HTR-8/SVneo (cell line): ENCODE data around the gene TNS3.

Experiments
- DNase-seq: peaks from one replicate; pipeline ENCODE4 v3.0.0; 2011; ENCODE audit warnings: low spot score, mixed read lengths; ENCODE audit not compliant: insufficient read length
- FAIRE-seq: peaks from 2 replicates; lab custom pipeline; 2011; peaks lifted over from hg19 to GRCh38; lab: Jason Lieb, UNC

TNS3 gene

DNA sequence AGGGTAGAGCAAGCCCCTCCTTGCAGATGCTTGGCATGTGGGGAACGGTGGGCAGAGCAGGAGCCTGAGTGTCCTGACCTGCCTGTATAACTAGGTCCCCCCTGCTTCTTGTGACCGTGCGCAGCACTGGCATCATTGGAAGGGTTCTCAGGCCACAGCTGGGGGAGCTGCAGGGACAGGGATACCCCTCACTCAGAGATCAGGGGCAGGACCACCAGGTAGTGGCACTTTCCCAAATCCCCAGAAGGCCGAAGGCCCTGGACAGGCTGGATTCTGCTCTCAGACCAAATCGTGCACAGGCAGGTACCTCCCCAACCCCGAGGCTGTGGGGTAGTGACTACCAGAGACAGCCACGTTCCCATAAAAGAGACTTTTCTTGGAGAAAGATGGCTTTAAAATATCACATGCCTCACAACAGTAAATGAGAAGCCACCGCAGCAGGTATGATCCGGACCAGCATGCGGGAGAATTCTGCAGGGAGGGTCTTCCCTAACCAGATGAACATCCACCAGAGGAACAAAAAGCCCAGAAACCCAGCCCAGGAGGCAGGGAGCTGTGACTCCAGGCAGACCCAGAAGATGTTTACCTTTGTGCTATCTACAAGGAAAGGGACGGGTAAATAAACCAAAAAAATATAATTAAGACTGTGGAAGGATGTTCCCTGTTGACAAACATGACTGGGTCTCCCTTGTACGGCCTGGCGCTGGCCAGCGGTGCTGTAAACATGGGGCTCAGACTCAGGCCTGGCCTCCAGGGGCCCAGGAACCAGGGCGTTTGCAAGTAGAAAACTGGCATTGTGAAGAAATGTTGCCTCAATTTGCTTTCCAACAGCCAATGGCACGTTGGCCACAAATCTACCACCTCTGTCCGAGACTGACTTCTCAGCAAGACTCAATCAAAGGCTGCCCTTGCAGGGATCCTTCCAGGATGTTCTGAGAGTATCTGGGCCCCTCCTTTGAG lies 180.0 kb downstream of the TNS3 start:
- FAIRE-seq = peak; percentile 31

DNA sequence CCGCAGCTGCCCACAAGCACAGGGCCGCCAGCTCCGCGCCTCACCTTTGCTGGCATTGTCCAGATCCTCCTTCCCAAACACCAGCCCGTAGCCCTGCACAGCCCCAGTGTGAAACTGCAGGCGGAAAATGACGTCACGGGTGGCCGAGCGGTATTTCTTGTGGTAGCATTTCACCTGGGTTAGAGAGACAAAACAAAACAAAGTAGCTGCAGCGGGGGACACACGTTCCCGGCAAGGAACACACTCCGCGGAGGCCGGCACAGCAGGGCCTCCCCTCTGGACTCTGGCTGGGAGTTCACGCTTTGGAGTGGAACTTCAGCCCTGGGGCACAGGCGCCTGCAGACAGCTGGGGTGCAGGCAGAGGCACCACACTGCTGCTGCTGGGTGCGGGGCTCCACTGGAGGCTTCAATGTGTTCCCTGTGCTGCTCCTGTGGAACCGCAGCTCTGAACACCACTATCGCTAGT lies 181.1 kb downstream of the TNS3 start:
- FAIRE-seq (no peak), DNase-seq (no peak)

More for the DNA sequence above, 180.0 kb downstream of the TNS3 start:
- DNase-seq = no peak

DNA sequence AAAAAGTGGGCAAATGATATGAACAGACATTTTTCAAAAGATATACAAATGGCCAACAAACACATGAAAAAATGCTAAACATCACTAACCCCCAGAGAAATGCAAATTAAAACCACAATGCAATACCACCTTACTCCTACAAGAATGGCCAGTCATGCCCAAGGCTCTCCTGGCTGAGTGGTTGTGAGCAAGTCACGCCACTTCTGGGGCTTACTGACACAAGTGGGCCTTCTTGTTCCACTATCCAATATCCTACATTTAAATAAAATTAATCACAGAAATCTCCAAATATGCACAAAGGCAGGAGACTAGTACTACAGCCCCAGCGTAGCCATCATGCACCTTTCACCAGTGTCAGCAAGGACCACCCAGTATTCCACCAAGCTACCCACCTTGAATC lies 181.9 kb downstream of the TNS3 start:
- no peak for FAIRE-seq
- DNase-seq = no peak

DNA sequence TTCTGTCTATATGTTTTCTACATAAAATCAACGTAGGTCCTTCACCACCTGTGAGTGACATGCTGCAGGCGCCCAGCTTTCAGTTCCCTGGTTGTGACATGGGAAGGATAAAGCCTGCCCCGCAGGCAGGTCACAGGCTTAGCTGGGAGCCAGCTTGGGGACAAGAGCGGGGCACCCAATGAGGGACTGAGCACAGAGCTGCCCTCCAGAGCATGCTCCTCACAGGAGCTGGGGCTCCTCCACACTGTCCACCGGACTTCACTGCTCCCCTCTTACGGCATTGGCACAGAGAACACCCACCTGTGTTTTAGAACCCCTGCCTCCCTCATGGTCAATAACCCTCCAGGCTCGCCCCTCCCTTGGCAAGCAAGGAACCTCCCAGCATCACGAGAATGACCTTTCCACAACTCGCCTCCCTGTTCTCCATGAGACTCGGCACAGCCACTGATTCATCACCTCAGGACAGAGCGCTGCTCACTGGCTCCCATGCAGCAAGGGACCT lies 187.1 kb downstream of the TNS3 start:
- DNase-seq = no peak
- no peak for FAIRE-seq

DNA sequence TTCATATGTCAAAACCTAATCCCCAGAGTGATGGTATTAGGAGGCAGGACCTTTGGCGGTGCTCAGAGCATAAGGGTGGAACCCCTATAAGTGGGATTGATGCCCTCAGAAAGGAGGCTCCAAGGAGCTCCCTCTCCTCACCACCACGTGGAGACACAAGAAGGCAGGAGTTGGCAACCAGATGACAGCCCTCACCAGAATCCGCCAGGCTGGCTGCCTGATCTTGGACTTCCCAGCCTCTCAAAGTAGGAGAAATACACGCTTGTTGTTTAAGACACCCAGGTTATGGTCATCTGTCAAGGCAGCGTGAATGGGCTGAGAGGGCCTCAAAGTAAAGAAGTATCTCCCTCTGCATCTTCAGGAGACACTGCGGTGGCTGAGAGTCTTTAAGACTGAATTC lies 187.7 kb downstream of the TNS3 start:
- DNase-seq (no peak), FAIRE-seq (no peak)

DNA sequence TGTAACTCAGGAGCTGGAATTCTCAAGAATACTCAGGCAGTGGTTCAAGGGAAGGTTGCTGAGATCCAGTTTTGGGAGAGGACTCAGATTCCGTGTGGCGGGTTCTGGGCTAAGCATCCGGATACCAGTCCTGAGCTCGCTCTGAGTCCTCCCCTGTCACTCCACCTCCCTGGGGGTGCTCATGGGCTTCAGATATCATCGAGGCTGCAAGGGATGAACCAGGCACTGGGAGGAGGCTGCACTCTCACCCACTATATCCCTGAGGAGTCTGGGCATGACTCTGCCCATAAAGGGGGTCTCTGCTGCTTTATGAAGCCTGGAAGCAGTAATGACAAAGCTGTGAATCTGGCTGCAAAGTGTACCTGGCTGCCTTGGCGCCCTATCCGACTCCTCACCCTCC lies 188.5 kb downstream of the TNS3 start:
- DNase-seq (no peak), FAIRE-seq (no peak)

DNA sequence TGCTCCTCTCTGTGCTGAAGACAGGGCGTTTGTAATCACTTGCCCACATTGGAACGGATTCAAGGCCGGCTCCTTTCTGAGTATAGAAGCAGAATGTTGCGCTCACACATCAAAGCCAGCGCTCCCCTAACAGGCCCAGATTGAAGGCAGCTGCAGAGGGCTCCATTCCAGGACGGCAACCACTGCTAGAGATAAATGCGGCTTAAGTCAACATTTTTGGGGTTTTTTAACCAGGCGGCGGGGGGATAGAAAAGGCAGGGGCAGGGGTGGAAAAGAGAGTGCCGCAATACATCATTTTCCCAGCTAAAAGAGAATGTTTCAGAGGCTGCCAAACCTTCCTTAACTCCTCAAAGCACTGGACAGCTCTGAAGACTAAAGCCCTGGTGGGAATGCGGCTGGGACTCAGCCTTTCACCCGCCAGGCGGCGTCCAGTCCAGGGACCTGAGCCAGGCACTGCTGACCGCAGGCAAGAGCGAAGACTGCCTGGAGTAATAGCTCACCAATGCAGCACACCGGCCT lies 189.6 kb downstream of the TNS3 start:
- no peak for FAIRE-seq

DNA sequence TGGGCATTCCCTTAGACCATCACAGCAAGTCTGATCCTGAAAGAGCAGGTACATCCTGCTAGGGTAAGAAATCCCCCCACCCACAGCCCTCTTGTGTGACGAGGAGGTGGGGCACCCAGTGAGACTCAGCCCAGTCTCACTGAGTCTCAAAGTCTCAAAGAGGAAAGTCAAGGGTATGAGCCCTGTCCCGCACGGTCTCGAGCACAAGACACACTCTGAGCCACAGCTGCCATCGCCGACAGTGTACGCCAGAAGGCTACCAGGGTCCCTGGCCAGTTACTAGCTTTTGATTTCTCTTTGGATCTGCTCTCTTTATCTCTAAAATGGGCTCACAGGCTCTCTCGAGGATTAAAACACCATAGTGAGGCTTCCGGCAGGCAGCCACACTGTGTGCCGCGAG lies 190.2 kb downstream of the TNS3 start:
- FAIRE-seq (no peak), DNase-seq (no peak)

More for the DNA sequence above, 189.6 kb downstream of the TNS3 start:
- no peak for DNase-seq

DNA sequence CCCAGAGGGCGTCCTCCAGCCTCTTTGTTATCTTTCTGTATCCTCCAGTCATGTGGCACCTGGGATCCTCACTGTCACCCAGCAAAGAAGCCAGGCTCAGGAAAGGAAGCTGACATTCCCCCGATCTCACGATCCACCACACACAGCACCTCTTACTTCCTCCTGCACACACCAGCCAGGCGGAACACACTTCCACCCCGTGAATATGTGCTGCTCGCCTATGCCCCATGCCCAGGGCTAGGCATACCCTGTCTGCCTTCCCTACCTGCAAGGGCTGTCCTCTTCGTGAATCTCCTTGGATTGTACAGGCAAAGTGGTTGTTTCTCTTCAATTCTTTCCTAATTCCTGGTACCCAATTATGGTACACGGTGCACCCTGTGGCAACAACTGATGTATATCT lies 191.0 kb downstream of the TNS3 start:
- no peak for DNase-seq
- FAIRE-seq = peak; percentile 9

DNA sequence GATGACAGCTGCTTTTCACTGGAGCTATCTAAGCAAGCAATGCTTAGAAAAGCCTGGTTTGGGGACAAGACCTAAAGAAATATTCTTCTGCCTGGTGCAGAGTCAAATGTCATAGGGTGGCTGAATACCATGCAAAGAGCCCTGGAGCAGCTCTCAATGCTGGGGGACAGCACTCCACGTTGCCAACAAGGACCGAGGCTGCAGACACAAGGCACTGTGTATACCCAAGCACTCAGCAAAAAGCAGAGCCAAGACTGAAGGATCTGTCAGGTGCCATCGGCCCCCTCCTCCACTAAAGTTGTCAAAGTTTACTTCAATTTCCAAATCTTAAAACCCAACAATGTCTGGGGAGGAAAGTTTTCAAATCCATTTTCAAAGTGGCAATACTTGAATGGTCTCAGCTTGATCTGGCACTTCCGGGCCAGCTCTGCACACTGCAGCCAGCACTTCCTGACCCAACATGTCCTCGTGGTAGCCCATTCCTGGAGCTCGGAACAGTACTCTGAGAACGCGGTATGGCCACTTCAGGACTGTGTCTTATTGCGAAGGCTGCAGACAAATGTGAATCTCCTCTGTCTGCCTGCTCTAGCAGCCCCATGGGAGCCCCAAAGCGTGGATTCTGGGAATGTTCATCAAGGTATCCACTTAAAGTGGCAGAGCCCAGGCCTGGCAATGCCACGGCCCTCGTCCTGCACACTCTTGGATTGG lies 191.8 kb downstream of the TNS3 start:
- no peak for FAIRE-seq
- no peak for DNase-seq

DNA sequence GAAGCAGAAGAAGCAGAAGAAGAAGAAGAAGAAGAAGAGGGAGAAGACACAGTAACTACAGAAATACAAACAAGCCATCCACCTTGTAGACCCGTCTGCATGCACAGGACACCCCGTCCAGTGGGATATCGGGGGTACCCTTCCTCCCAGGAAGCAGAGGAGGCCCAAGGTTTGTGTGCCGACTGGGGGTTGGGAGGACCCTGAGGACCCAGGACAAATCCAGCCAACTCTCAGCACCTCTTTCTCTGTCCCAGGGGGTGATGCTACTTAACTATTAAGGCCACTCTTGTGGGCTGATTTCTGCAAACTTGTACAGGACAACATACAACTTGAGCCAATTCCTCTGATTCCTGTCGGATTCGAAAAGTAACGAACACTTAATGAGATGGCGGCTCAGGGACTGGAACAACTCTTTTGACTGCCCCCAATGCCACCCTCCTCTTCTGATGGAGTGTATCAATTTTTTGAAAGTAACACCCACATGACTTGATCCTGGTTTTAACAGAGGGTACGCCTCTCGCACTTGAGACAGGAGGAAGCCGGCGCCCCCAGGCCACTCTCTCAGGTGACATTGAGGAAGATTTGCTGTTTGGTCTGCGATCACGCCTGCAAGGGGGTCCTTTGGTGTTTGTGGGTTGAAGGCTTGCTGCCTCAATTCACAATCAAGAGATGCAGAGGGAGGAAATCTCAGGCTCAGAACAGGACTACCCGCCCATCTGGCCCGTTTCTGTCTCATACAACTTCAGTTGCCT lies 192.6 kb downstream of the TNS3 start:
- FAIRE-seq (no peak), DNase-seq (no peak)

DNA sequence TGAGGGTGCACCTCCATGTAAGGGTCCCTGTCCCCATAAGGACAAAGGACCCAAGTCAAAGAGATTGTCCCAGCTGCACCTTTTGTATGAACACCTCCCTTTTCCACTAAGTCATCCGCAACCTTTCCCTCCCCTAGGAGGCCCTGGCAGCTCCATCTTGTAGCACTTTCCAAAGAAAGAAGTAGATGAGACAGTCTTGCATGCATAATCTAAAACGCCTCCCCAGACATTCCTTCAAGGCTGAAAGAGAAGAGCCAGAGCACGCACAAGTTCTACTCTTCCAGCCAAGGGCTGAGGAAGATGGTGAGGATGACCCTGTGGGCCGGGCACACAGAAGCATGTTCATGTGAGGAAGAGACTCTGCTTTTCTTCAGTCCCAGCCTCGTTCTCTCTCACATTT lies 194.4 kb downstream of the TNS3 start:
- DNase-seq (no peak), FAIRE-seq (no peak)

DNA sequence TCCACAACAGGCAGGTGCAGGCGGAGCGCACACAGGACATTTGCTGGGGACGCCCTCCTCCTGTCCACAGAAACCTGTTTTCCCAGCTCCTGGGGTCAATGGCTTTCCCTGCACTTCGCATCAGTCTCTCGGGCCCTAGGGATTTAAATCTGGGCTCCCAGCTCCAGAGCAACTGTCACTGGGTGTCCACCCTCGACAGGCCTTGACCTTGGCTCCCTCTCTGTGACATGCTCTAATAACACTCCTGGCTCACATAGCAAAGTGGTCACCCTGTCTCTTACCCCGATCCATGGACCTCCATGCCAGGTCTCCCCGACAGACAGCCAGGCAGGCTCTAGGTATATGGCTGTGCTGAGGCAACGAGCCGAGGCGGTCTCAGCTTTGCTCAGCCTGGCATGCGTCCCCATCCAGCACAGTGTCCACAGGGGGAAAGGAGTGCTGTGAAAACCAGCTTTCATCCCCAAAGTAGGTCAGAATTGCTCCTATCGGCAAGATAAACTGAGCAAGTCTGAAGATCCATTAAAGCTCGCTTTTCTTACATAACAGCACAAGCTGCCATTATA lies 195.6 kb downstream of the TNS3 start:
- no peak for DNase-seq
- FAIRE-seq = no peak

DNA sequence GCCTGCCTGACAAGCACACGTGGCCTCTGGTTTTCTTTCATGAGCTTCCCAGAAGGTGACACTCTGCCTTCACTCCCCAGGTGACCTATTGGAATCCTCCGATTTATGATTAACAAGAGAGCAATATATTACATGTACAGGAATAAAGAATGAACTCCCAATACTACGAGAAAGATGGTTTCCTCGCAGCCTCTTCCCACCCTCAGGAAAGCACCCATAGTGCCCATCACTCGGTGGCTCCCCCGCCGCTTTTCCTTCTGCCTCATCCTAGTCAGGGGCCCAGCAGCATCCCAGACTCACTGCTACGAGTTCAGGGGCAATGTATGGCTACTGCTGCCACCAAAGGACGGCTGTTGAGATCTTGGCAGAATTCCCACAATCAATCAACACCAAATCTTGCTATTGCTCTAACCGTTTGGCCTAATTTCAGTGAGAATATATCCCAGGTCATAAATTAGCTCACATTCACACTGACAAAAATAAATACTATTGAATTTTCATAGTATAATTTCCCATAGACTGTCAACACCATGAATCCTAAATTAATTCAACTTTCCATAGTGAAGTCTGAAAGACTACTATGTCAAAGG lies 196.3 kb downstream of the TNS3 start:
- FAIRE-seq = no peak
- DNase-seq = no peak

DNA sequence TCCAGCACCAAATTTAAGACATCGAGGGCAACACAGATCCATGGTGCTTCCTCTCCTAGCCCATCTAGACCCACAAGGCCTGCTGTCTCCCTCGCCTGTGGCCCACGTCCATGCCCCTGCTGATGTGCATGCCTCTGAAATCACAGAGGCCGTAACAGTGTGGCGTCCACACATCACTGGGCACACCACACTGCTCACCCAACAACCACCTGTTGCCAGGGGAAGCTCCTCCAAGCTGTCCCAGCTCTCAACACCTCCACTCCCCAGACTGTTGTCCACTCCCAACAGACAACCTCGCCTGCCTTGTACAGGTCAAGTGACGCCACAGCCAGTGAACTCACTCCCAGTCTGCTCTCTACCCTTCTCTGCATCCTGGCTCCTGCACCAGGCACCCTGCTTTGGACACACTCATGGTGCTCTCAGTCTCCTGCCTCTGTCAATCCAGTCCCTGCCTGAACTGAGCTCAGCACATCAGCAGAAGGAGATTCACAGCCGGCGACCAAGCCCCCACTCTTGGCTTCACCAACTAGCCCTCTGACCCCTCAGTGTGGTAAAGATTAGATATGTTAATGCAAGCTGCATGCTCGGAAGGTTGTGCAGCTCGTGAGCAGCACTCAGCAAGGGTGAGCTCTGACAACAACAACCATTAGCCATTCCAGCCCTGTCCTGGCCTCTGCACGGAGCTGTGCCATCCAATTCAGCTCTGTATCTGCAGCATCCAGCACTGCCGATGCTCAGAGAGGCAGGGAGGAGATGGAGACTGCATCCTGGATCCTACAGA lies 197.0 kb downstream of the TNS3 start:
- DNase-seq (no peak), FAIRE-seq (peak; percentile 38)

DNA sequence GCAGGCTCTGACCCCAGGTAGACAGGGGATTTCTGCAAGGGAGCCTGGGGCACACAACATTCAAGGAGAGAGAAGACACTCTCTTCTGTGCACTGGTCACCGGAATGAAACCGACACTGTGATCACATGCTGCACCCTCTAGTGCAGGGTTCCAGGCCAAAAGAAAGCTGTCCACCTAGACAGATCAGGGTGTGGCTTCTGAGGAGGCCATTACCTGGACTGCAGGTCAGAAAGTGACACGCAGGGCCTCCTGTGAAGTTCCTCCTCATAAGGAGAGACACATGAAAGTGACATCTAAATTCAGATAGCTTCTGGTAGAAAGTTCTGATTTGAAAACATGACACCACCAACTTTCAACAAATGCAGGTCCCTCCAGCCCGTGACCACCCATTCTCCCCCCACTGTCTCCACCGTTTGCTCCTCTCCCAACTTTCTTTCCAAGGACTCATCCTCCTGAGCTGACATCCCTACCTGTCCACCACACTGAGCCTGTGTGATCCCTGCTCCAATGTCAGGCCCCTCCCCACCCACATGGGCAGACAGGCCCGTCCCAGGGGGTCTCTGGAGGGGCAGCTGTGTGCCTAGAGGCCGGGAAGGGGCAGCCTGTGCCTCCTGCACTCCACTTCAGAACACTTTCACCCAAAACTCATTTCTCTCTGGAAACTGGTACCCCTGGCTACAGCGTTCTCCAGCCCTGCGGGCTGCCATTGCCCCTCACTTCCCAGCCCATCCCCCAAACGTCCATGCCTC lies 198.0 kb downstream of the TNS3 start:
- FAIRE-seq (no peak), DNase-seq (no peak)

DNA sequence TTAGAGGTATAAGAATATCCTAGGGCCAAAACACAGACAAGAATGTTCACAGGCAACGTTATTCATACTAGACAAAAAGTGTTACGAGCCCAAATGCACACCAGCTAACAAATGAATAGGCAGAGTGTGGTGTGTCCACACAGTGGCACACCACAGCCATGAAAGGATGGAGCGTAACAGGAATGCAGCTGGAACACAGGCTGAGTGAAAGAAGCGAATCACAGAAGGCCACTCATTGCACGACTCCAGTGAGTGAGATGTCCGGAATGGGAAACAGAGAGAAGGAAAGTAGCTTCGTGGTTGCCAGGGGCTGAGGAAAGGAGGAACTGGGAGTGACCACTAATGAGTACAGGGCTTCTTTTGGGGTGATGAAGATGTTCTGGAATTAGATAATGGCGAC lies 198.8 kb downstream of the TNS3 start:
- FAIRE-seq (no peak), DNase-seq (no peak)

DNA sequence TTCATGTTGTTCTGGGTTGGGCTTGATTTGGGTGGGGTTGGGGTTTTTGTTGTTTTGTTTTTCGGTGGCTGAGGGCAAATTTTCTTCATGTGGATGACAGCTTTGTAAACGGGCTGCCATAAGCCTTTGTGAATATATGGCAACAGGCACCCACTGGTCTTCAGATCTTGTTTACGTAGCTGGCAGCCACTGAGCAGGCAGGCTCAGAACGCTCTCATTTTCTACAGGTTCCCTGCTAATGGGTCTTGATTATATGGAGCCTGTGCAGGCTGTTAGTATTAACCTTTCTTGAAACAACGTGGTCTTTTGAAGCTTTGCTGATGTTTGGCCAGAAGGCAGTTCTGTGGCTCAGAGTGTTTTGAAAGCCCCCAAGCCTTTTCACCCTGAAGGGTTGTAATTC lies 199.7 kb downstream of the TNS3 start:
- DNase-seq (no peak), FAIRE-seq (no peak)
